HUDEP-2 (cell line): ENCODE data around the gene MEAK7.

Source experiments
- DNase-seq, 76 experiments: peaks; one replicate each; lab custom pipeline; 2025; ENCODE audit not compliant: unreplicated experiment in 76 of 76; lab: John Stamatoyannopoulos, UW

The MEAK7 gene

DNA sequence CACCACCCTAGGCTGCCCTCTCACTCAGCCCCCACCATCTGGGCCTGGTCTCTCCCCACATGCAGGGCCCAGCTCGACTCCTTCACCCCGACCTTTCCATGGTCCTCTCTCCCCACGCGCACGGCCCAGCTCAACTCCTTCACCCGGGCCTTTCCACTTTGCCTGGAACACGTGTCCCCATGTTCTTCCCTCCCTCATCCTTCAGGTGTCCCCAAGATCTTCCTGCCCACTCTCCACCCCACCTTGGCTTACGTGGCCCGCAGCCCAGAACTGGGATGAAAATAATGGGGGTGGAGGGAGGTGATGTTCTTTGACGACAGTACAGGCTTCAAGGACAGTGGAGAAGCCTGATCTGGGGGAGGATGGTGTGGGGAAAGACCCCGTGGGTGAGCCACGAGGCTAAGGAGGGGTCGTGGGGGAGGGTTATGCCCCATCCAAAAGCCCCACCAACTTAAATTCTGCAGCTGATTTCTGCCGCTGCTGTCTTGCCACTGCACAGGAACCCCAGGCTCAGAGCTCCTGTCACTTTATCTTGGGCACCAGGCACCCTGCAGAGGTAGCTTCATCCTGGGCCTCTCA is 9.9 kb upstream of the MEAK7 start:
- DNase-seq = no peak

- no peak for DNase-seq
Measured at GRCh38 chr16:84513666-84514065, 9.2 kb upstream of the MEAK7 start.

GRCh38 chr16:84513123-84513522 is 8.7 kb upstream of the MEAK7 start:
- DNase-seq = no peak

GRCh38 chr16:84511831-84512230 is 7.4 kb upstream of the MEAK7 start:
- no peak for DNase-seq

DNA sequence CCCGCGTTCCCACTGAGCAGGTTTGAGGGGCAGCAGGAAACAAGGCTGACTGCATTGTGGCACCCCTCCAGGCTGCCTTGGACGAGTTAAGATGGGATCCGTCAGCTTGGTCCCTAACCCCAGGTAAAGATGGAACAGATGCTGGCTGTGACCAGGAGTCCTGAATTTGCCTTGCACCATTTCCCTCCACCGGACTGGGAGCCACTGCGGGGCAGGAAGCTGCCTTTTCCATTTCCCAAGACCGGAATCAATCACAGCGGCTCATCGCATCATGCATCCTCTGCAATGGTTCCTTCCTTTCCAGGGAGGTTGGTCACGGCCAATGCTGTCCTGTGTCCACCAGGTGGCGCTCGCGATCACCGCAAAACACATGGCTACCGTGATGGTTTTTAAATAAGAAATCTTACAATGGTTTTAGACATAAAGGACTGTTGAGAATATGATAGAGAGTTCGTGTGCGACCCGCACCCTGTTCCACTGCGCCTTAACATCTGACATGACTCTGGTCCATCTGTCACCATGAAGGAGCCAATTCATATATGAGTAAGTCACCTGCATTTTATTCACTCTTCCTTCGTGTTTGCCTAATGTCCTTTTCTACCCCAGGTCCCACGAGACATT is 6.8 kb upstream of the MEAK7 start:
- DNase-seq = peak in 51 of 76 experiments; percentile 4 to 65 (median 26)

DNA sequence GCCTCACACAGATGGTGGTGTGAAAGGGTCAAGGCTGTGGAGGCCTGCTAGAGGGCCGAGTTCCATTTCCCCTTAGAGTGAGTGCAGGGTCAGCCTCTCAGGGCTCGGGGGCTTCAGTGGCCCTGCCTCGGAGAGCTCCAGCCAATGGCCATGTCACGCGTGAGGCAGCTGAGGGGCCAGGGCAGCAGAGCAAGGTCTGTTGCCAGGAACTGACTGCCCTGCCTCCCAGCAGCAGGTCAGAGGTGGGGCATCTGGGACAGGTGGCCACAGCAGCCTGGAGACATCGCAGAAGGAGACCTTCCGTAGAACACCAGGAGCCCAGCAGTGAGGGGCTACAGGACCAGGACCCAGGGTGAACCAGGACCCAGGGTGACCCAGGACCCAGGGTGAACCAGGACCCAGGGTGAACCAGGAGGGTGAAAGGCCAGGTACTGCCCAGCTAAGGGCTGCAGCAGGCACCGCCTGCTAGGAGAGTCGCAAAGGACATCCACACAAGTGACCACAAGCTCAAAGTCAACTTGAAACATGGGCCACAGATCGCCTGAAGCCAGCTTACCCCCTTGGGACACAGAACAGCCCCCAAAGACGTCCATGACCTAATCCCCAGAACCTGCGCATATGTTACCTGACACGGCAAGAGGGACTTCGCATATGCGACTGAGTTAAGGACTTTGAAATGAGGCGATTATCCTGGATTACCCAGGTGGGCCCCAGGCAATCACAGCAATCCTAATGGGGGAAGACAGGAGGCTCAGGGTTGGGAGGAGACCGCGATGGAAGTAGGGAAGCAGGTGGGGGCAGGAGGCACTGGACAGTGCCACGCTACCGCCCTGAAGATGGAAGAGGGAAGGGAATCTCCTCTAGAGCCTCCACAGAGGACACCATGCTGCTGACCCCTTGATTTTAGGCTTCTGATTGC is 4.8 kb upstream of the MEAK7 start:
- no peak for DNase-seq

DNA sequence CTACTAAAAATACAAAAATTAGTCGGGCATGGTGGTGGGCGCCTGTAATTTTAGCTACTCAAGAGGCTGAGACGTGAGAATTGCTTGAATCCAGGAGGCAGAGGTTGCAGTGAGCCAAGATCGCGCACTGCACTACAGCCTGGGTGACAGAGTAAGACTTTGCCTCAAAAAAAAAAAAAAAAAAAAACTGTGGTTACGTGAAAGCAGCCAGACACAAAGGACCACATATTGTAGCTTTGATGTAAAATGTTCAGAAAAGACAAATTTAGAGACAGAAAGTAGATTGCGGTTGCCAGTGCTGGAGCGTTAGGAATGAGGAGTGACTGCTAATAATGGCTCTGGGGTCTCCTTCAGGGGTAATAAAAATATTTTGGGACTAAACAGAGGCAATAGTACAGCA is 4.0 kb upstream of the MEAK7 start:
- no peak for DNase-seq

GRCh38 chr16:84507011-84507982 is 2.8 kb upstream of the MEAK7 start:
- DNase-seq = no peak

- no peak for DNase-seq
Measured at GRCh38 chr16:84505249-84506187, 1.1 kb upstream of the MEAK7 start.

GRCh38 chr16:84503751-84504395 is 586 bp downstream of the MEAK7 start:
- DNase-seq = peak in 1 of 76 experiments; percentile 23

GRCh38 chr16:84502581-84502980 is 1.9 kb downstream of the MEAK7 start:
- no peak for DNase-seq

GRCh38 chr16:84502075-84502474 is 2.4 kb downstream of the MEAK7 start:
- no peak for DNase-seq

DNA sequence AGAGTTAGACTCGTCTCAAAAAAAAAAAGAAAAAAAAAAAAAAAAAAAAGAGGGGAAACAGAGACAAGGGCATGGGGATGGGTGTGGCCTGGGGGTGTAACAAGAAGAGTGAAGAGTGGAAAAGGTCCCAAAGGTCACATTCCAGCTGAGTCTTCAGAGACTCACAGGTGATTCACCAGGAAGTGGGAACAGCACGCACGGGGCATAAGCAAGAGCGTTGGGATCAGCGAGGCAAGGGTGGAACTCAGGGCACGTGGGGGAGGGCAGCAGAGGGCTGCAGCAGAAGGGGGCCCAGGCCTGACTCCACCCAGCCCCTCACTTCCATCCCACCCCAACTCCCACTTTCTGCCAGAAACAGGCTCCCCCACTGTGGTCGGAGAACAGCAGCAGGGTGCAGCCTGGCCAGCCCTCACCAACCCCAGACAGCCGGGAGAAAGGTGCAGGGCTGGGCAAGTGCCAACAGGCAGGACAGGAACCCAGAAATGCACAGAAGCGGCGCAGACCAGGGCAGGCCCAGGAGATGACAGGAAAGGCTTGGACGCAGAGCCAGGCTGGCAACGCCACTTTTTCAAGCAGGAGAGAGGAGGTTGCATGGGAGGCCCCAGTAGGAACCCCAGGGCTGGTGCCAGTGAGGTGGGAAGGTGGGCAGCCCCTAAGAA is 3.3 kb downstream of the MEAK7 start:
- no peak for DNase-seq

DNA sequence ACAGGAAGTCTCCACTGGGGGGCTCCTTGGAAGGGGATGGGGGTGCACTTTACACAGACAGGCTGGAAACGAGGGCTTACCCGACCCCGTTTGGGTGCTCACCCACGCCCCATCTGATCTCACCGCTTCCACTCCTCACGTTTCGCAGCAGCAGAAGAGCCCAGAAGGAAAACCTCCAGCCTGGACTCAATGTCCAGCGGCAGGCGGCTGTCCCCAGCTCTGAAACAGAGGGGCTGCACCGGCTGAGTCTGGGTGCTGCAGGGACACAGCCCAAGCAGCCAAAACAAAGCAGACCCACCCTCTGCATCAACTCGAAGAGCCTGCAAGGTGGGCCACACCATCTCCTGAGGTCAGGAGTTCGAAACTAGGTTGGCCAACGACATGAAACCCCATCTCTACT is 3.9 kb downstream of the MEAK7 start:
- DNase-seq = no peak

GRCh38 chr16:84499638-84500037 is 4.8 kb downstream of the MEAK7 start:
- no peak for DNase-seq

DNA sequence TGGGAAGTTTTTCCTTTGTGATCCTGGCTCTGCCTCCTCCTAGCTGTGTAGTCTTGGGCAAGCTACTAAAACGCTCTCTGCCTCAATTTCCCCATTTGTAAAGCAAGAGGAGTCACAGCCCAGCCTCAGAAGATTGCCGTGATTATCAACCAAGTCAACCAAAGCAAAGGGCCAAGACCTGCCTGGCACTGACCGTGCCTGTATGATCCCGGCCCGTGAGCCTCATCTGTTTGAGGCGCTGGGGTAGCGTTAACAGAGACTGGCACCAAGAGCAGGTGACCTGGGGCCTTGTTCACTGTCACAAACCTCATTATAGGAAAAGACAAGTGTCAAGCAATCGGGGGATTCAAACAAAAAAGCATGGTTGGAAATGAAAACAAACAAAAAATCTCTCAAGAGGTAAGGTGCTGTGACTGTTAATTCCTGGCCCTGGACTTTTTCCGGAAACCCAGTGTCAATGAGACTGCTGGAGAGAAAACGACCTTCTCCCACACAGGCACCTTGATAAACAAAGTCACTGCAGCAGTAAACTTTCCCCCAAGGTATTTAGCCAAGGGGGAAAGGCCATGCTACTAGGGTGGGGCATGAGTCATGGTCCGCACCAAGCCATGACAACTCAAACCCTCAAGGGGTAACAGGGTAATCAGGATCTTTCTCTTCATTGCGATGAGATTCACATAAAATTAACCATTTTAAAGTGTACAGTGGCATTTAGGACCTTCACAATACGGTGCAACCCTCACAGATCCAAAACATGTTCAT is 5.4 kb downstream of the MEAK7 start:
- DNase-seq = no peak

DNA sequence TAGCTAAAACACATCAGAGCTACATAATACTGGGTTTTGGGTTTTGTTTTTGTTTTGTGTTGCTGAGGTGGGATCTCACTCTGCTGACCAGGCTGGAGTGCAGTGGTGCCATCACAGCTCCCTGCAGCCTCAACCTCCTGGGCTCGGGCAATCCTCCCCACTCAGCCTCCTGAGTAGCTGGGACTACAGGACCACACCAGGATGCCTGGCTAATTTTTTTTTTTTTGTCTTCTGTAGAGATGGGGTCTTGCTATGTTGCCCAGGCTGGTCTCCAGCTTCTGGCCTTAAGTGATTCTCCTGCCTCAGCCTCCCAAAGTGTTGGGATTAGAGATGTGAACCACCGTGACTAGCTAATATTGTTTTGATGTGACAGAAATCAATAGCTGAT is 6.2 kb downstream of the MEAK7 start:
- DNase-seq = no peak
